HL-60 (cell line): ENCODE data around the gene FOXL3.

Experiments
- CTCF ChIP-seq: IDR thresholded peaks from one replicate; pipeline ENCODE4 v1.5.1; 2011; ENCODE audit warnings: low read length, control low read depth, inconsistent platforms; ENCODE audit not compliant: insufficient read depth
- GABPA ChIP-seq: IDR thresholded peaks from 2 replicates; pipeline ENCODE4 v1.6.1; 2012; ENCODE audit warnings: low read depth
- POLR2AphosphoS5 ChIP-seq: IDR thresholded peaks from 2 replicates; pipeline ENCODE4 v1.6.1; 2012; ENCODE audit warnings: low read depth
- REST ChIP-seq: IDR thresholded peaks from 2 replicates; pipeline ENCODE4 v1.6.1; 2012; ENCODE audit warnings: low read depth; ENCODE audit not compliant: insufficient replicate concordance
- SPI1 ChIP-seq: IDR thresholded peaks from 2 replicates; pipeline ENCODE4 v1.6.1; 2012; ENCODE audit warnings: low read depth, mild to moderate bottlenecking, borderline replicate concordance

- TF ChIP-seq REST (no peak), CTCF (no peak), SPI1 (no peak), POLR2AphosphoS5 (no peak), GABPA (no peak)
These were observed 23.7 kb upstream of the FOXL3 start for GRCh38 chr7:265998-266850.
